Measurements from ENCODE around the gene GALM. TPM values are rescaled to one million over a fixed set of nuclear protein-coding genes. Genes with fewer than 3 reads are reported as not detected.

GALM gene
- polyA plus RNA-seq, 3 donors = 3.0 to 3.6 (median 3.1) TPM

GRCh38 chr2:38652431-38653273, 13.3 kb upstream of the GALM start:
- Histone ChIP-seq H3K79me2 (ENCODE audit: insufficient read depth, low read length) (no peaks in the 10 kb centered on the region), H3K9ac (ENCODE audit: insufficient read depth, low read length, poor library complexity, severe bottlenecking) (no peak overlapping the region), H3K4me1 (ENCODE audit: control insufficient read depth in 1 of 2, insufficient read depth in 2 of 2, low read length in 2 of 2) (peaks cover 41 to 49% of the 10 kb centered on the region in 2 donors), H3K4me3 (replicated peaks in 1 of 3; ENCODE audit: low read depth in 2 of 3, low read length in 3 of 3) (no peak overlapping the region), H2AFZ (ENCODE audit: insufficient read depth, low read depth, low read length, poor library complexity, severe bottlenecking) (peak overlapping the region; percentile 32), H3K27me3 (ENCODE audit: control insufficient read depth in 2 of 2, insufficient read depth in 2 of 2, low read length in 2 of 2) (no peaks in the 10 kb centered on the region), H4K20me1 (ENCODE audit: insufficient read depth, low read length) (no peaks in the 10 kb centered on the region), H3K27ac (ENCODE audit: low read depth in 1 of 2, low read length in 2 of 2) (no peak overlapping the region), H3K9me3 (replicated peaks in 1 of 2; ENCODE audit: control insufficient read depth in 1 of 2, insufficient read depth in 1 of 2, low read length in 2 of 2) (peaks cover 24 to 25% of the 10 kb centered on the region in 2 donors), H3K4me2 (replicated peaks; ENCODE audit: extremely low read depth, low read length, poor library complexity, severe bottlenecking) (peak overlapping the region; percentile 17), H3K36me3 (replicated peaks in 1 of 2; ENCODE audit: control insufficient read depth in 1 of 2, insufficient read depth in 2 of 2, low read length in 2 of 2) (no peaks in the 10 kb centered on the region)
- peaks cover 0 to 7% (median 0%) of the 10 kb centered on the region in 3 donors for H3K27me3 Mint-ChIP-seq (ENCODE audit: low read depth in 3 of 3)
- peaks cover 47% of the 10 kb centered on the region for H3K4me1 Mint-ChIP-seq
- H3K36me3 Mint-ChIP-seq = peaks cover 5 to 8% of the 10 kb centered on the region in 2 donors
- peaks cover 20 to 28% (median 24%) of the 10 kb centered on the region in 7 donors for H3K9me3 Mint-ChIP-seq
- H3K27ac Mint-ChIP-seq = peak overlapping the region in 4 of 7 donors; percentile 1 to 65 (median 32)
- peak overlapping the region in 1 of 2 donors; percentile 32 for H3K4me3 Mint-ChIP-seq
- intact Hi-C loops (cut with micrococcal nuclease) = loop anchor here in 1 of 2 donors (5.0 kb wide), 1 partner anchor 35 kb away; no protein-coding TSS in a partner anchor
- no peak for TF ChIP-seq CTCF (IDR thresholded peaks at IDR 0.05)
- 95% methylated on average over 3 of the region's 6 CpGs for WGBS (ENCODE audit: insufficient coverage)
- no peak for DNase-seq

GRCh38 chr2:38653380-38653714, 12.6 kb upstream of the GALM start:
- Histone ChIP-seq H3K27ac (ENCODE audit: low read depth in 1 of 2, low read length in 2 of 2) (no peak overlapping the region), H3K9me3 (replicated peaks in 1 of 2; ENCODE audit: control insufficient read depth in 1 of 2, insufficient read depth in 1 of 2, low read length in 2 of 2) (peaks cover 17 to 18% of the 10 kb centered on the region in 2 donors), H4K20me1 (ENCODE audit: insufficient read depth, low read length) (no peaks in the 10 kb centered on the region), H3K4me2 (replicated peaks; ENCODE audit: extremely low read depth, low read length, poor library complexity, severe bottlenecking) (no peak overlapping the region), H3K4me1 (ENCODE audit: control insufficient read depth in 1 of 2, insufficient read depth in 2 of 2, low read length in 2 of 2) (peaks cover 34 to 42% of the 10 kb centered on the region in 2 donors), H3K27me3 (ENCODE audit: control insufficient read depth in 2 of 2, insufficient read depth in 2 of 2, low read length in 2 of 2) (no peaks in the 10 kb centered on the region), H3K36me3 (replicated peaks in 1 of 2; ENCODE audit: control insufficient read depth in 1 of 2, insufficient read depth in 2 of 2, low read length in 2 of 2) (no peaks in the 10 kb centered on the region), H3K4me3 (replicated peaks in 1 of 3; ENCODE audit: low read depth in 2 of 3, low read length in 3 of 3) (no peak overlapping the region), H3K79me2 (ENCODE audit: insufficient read depth, low read length) (no peaks in the 10 kb centered on the region), H2AFZ (ENCODE audit: insufficient read depth, low read depth, low read length, poor library complexity, severe bottlenecking) (no peak overlapping the region), H3K9ac (ENCODE audit: insufficient read depth, low read length, poor library complexity, severe bottlenecking) (no peak overlapping the region)
- no CpG with 5 or more reads among the region's 2 CpGs for WGBS (ENCODE audit: insufficient coverage)
- H3K9me3 Mint-ChIP-seq = peaks cover 13 to 21% (median 18%) of the 10 kb centered on the region in 7 donors
- peaks cover 40% of the 10 kb centered on the region for H3K4me1 Mint-ChIP-seq
- peaks cover 3 to 6% of the 10 kb centered on the region in 2 donors for H3K36me3 Mint-ChIP-seq
- no peak overlapping the region for H3K4me3 Mint-ChIP-seq
- H3K27me3 Mint-ChIP-seq (ENCODE audit: low read depth in 3 of 3) = peaks cover 0 to 5% (median 1%) of the 10 kb centered on the region in 3 donors
- DNase-seq = no peak
- TF ChIP-seq CTCF (IDR thresholded peaks at IDR 0.05) = no peak
- intact Hi-C loops (cut with micrococcal nuclease) = loop anchor here in 1 of 2 donors (5.0 kb wide), 1 partner anchor 36 kb away; no protein-coding TSS in a partner anchor
- H3K27ac Mint-ChIP-seq = no peak overlapping the region

Data from CD14-positive monocyte (primary cell).